Measurements from ENCODE around the gene CYP2W1.

DNA sequence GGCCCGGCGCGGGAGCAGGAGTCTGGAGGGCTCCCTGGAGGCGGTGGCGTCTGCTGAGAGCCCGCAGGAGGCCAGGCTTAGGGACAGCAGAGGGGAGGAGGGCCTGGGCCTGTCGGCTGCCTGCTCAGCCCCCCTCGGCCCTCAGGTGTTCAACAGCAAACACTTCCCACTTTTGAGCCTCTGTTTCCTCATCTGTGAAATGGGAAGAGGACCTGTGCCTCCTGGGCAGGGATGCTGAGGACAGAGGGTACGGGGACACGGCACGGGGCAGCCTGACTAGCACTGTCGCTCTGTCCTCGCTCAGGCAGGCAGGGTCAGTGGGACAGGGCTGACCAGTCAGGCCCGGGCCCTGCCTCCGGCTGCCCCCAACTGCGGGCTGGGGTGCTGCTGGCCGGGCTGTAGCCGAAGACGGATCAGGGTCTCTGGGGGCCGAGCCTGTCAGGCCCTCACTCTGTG, 663 bp downstream of the CYP2W1 start:
- TF ChIP-seq, protein P1, sequence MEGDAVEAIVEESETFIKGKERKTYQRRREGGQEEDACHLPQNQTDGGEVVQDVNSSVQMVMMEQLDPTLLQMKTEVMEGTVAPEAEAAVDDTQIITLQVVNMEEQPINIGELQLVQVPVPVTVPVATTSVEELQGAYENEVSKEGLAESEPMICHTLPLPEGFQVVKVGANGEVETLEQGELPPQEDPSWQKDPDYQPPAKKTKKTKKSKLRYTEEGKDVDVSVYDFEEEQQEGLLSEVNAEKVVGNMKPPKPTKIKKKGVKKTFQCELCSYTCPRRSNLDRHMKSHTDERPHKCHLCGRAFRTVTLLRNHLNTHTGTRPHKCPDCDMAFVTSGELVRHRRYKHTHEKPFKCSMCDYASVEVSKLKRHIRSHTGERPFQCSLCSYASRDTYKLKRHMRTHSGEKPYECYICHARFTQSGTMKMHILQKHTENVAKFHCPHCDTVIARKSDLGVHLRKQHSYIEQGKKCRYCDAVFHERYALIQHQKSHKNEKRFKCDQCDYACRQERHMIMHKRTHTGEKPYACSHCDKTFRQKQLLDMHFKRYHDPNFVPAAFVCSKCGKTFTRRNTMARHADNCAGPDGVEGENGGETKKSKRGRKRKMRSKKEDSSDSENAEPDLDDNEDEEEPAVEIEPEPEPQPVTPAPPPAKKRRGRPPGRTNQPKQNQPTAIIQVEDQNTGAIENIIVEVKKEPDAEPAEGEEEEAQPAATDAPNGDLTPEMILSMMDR (IDR thresholded peaks at IDR 0.05; ENCODE audit: low read depth, low read length): no peak
- TF ChIP-seq POLR2A (IDR thresholded peaks at IDR 0.05; ENCODE audit: extremely low read depth, insufficient read length) (no peak), MYC (IDR thresholded peaks at IDR 0.05; ENCODE audit: low read depth, low read length) (no peak)
